OCI-LY1 (cell line): Measurements from ENCODE around the gene GJC2.

Source experiments
- H2AFZ ChIP-seq: fragments of 200-600 bp; sonication (generic), shearing (Covaris generic); 2 replicates; pipeline ENCODE4 v1.6.0; 2014; ENCODE audit warnings: antibody characterized with exemption, mild to moderate bottlenecking, low read length
- H3F3A ChIP-seq: fragments of 200-600 bp; sonication (generic), shearing (Covaris generic); 2 replicates; pipeline ENCODE4 v1.6.0; 2014; ENCODE audit warnings: mild to moderate bottlenecking, antibody characterized with exemption, low read length, moderate library complexity; ENCODE audit not compliant: insufficient read depth
- H3K27ac ChIP-seq: fragments of 200-600 bp; sonication (generic); 2 replicates; pipeline ENCODE4 v1.5.1; 2014; ENCODE audit warnings: low read length, mixed run types, mild to moderate bottlenecking, low read depth; ENCODE audit not compliant: poor library complexity, severe bottlenecking
- H3K27me3 ChIP-seq: fragments of 200-600 bp; sonication (generic); 2 replicates; pipeline ENCODE4 v1.6.0; 2014; ENCODE audit warnings: antibody characterized with exemption, mild to moderate bottlenecking, low read length, moderate library complexity; ENCODE audit not compliant: insufficient read depth
- H3K36me3 ChIP-seq: fragments of 200-600 bp; sonication (generic); 2 replicates; pipeline ENCODE4 v1.6.1; 2014; ENCODE audit warnings: mild to moderate bottlenecking, antibody characterized with exemption, low read length, moderate library complexity, mixed read lengths; ENCODE audit not compliant: insufficient read depth
- H3K4me1 ChIP-seq: fragments of 200-600 bp; sonication (generic); 2 replicates; pipeline ENCODE4 v1.5.1; 2014; ENCODE audit warnings: mild to moderate bottlenecking, low read length, moderate library complexity; ENCODE audit not compliant: insufficient read depth, severe bottlenecking
- H3K4me2 ChIP-seq: fragments of 200-600 bp; sonication (generic), shearing (Covaris generic); 2 replicates; pipeline ENCODE4 v1.6.1; 2014; ENCODE audit warnings: low read length
- H3K4me3 ChIP-seq: fragments of 200-600 bp; sonication (generic); 2 replicates; pipeline ENCODE4 v1.5.1; 2014; ENCODE audit warnings: low read length, low read depth, mild to moderate bottlenecking, mixed read lengths; ENCODE audit not compliant: poor library complexity, severe bottlenecking
- H3K79me2 ChIP-seq: fragments of 200-600 bp; shearing (Covaris generic); 2 replicates; pipeline ENCODE4 v1.6.1; 2016; ENCODE audit warnings: mixed run types, low read length, mixed read lengths; ENCODE audit not compliant: insufficient read depth
- H3K9ac ChIP-seq: fragments of 200-600 bp; sonication (generic), shearing (Covaris generic); 2 replicates; pipeline ENCODE4 v1.6.1; 2014; ENCODE audit warnings: mild to moderate bottlenecking, low read length, mixed read lengths
- H3K9me2 ChIP-seq: fragments of 200-600 bp; sonication (generic), shearing (Covaris generic); 2 replicates; pipeline ENCODE4 v1.6.1; 2014; ENCODE audit warnings: low read depth, mild to moderate bottlenecking, low read length, mixed read lengths
- H3K9me3 ChIP-seq: fragments of 200-600 bp; shearing (Covaris generic); 2 replicates; pipeline ENCODE4 v1.6.1; 2014; ENCODE audit warnings: low read length, mixed read lengths
- H4K20me1 ChIP-seq: fragments of 200-600 bp; sonication (generic), shearing (Covaris generic); 2 replicates; pipeline ENCODE4 v1.6.0; 2016; ENCODE audit warnings: mild to moderate bottlenecking, low read length; ENCODE audit not compliant: insufficient read depth
- CTCF ChIP-seq: fragments of 200-600 bp; sonication (generic), shearing (Covaris generic); IDR thresholded peaks from 2 replicates; pipeline ENCODE4 v1.5.1; 2017; ENCODE audit warnings: mild to moderate bottlenecking, antibody characterized with exemption, low read length, moderate library complexity, mixed read lengths
- EZH2 ChIP-seq: fragments of 200-600 bp; sonication (generic), shearing (Covaris generic); IDR thresholded peaks from 2 replicates; pipeline ENCODE4 v1.8.0; 2017; ENCODE audit warnings: borderline replicate concordance, mixed run types, mild to moderate bottlenecking, antibody characterized with exemption, low read length, moderate library complexity, mixed read lengths

The GJC2 gene

GRCh38 chr1:228148935-228149405, 760 bp upstream of the GJC2 start:
- Histone ChIP-seq H3K4me1 (peaks cover 11% of the 10 kb centered on the region), H4K20me1 (no peaks in the 10 kb centered on the region), H3K9ac (no peak overlapping the region), H3K27ac (no peak overlapping the region), H3K4me2 (no peak overlapping the region), H3K79me2 (no peaks in the 10 kb centered on the region; the same call in 1 of the 2 replicates), H3K4me3 (no peak overlapping the region), H3K9me3 (no peaks in the 10 kb centered on the region), H3F3A (no peaks in the 10 kb centered on the region), H3K36me3 (peaks cover 14% of the 10 kb centered on the region; the same call in 1 of the 2 replicates), H2AFZ (no peak overlapping the region), H3K9me2 (no peaks in the 10 kb centered on the region), H3K27me3 (no peaks in the 10 kb centered on the region)
- TF ChIP-seq CTCF: no peak
- no peak for TF ChIP-seq EZH2

GRCh38 chr1:228150120-228150460, 360 bp downstream of the GJC2 start:
- Histone ChIP-seq H3K4me3 (no peak overlapping the region), H2AFZ (no peak overlapping the region), H3K9me3 (no peaks in the 10 kb centered on the region), H3K27me3 (no peaks in the 10 kb centered on the region), H3K9ac (no peak overlapping the region), H3K4me1 (peaks cover 6% of the 10 kb centered on the region), H4K20me1 (no peaks in the 10 kb centered on the region), H3K79me2 (no peaks in the 10 kb centered on the region; the same call in 1 of the 2 replicates), H3K27ac (no peak overlapping the region), H3K4me2 (no peak overlapping the region), H3F3A (no peaks in the 10 kb centered on the region), H3K36me3 (peaks cover 14% of the 10 kb centered on the region; the same call in 1 of the 2 replicates), H3K9me2 (no peaks in the 10 kb centered on the region)
- TF ChIP-seq CTCF: no peak
- TF ChIP-seq EZH2: no peak

GRCh38 chr1:228150461-228151179, 890 bp downstream of the GJC2 start:
- H3K9ac ChIP-seq: no peak overlapping the region
- H3K79me2 ChIP-seq: no peaks in the 10 kb centered on the region
- H3K9me2 ChIP-seq: no peaks in the 10 kb centered on the region
- H3K4me3 ChIP-seq: no peak overlapping the region
- H3K27ac ChIP-seq: no peak overlapping the region
- H3K9me3 ChIP-seq: no peaks in the 10 kb centered on the region
- H3K27me3 ChIP-seq: no peaks in the 10 kb centered on the region
- H3F3A ChIP-seq: no peaks in the 10 kb centered on the region
- peaks cover 14% of the 10 kb centered on the region; the same call in 1 of the 2 replicates for H3K36me3 ChIP-seq
- TF ChIP-seq EZH2: no peak
- no peak for TF ChIP-seq CTCF
- H3K4me1 ChIP-seq: peaks cover 6% of the 10 kb centered on the region
- no peaks in the 10 kb centered on the region for H4K20me1 ChIP-seq
- no peak overlapping the region for H3K4me2 ChIP-seq
- no peak overlapping the region for H2AFZ ChIP-seq
